ENCODE results near the gene ETS2.

GRCh38 chr21:38758501-38759214 lies 47.1 kb upstream of the ETS2 start:
- TF ChIP-seq RNF2 (IDR thresholded peaks at IDR 0.05; ENCODE audit: borderline replicate concordance, low read depth, low read length, missing control alignments, poor library complexity, severe bottlenecking) (no peak), SIN3A (conservative IDR thresholded peaks at IDR 0.05 in 1 of 2, IDR thresholded peaks at IDR 0.05 in 1 of 2; ENCODE audit: low read depth in 1 of 2, low read length in 2 of 2) (no peak), CTCF (IDR thresholded peaks at IDR 0.05; ENCODE audit: control extremely low read depth in 1 of 3, insufficient read depth in 1 of 3, low read depth in 1 of 3, low read length in 3 of 3) (no peak), EP300 (IDR thresholded peaks at IDR 0.05; ENCODE audit: borderline replicate concordance in 1 of 2, low read depth in 2 of 2, low read length in 2 of 2) (no peak), CEBPB (IDR thresholded peaks at IDR 0.05; ENCODE audit: low read depth, low read length) (no peak), POLR2A (IDR thresholded peaks at IDR 0.05; ENCODE audit: control extremely low read depth in 1 of 2, low read depth in 2 of 2, low read length in 2 of 2) (no peak), POLR2AphosphoS5 (IDR thresholded peaks at IDR 0.05; ENCODE audit: low read depth, low read length) (no peak), CREB1 (IDR thresholded peaks at IDR 0.05) (no peak), CBX5 (IDR thresholded peaks at IDR 0.05; ENCODE audit: low read depth, low read length) (no peak), YY1 (IDR thresholded peaks at IDR 0.05; ENCODE audit: low read depth, low read length) (no peak), ZNF274 (IDR thresholded peaks at IDR 0.05; ENCODE audit: borderline replicate concordance, extremely low read depth, low read length) (no peak), EZH2 (IDR thresholded peaks at IDR 0.05; ENCODE audit: low read depth, low read length, severe bottlenecking) (no peak)
- TF ChIP-seq, protein P1, sequence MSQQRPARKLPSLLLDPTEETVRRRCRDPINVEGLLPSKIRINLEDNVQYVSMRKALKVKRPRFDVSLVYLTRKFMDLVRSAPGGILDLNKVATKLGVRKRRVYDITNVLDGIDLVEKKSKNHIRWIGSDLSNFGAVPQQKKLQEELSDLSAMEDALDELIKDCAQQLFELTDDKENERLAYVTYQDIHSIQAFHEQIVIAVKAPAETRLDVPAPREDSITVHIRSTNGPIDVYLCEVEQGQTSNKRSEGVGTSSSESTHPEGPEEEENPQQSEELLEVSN (IDR thresholded peaks at IDR 0.05): no peak
- TF ChIP-seq, protein P2, sequence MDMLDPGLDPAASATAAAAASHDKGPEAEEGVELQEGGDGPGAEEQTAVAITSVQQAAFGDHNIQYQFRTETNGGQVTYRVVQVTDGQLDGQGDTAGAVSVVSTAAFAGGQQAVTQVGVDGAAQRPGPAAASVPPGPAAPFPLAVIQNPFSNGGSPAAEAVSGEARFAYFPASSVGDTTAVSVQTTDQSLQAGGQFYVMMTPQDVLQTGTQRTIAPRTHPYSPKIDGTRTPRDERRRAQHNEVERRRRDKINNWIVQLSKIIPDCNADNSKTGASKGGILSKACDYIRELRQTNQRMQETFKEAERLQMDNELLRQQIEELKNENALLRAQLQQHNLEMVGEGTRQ (IDR thresholded peaks at IDR 0.05; ENCODE audit: low read length): no peak
